NCI-H2196 (cell line): Measurements from ENCODE around the gene ARTN.

Experiments
- DNase-seq: peaks from one replicate; lab custom pipeline; 2025; ENCODE audit not compliant: unreplicated experiment; lab: John Stamatoyannopoulos, UW

Gene ARTN

DNA sequence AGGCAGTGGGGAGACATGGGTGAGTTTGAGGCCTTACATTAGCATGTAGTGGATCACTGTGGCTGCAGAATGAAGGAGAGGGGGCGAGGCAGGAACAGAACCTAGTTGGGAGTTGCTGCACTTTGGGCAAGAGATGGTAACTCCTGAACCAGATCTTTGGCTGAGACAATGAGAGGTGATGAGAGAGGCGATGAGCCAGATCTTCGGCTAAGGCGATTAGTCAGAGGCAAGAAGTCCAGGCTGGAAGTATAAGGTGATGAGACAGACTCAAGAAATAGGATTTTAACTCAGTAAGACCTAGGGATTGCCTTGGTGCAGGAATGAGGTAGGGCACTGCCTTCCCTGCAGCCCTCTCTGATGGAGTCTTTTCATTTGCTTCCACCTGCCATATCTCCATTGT is 9.1 kb upstream of the ARTN start:
- DNase-seq, result no peak

DNA sequence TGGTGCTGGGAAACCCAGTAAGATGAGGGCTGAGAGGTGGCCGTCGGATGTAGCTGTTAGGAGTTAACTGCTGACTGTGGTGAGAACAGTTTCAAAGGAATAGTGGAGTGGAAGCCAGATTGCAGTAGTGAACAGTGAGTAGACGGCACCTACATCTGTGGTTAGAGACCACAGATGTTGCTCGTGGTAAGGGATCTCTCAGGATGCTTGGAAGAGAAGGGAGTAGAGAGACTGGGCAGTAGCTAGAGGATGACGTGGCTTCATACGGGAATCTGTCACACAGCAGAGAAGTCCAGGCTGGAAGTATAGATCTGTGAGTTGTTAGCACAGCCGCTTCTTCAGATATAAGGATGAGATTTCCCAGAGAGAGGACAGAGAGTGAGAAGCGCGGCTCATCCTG is 7.8 kb upstream of the ARTN start:
- DNase-seq, result no peak

DNA sequence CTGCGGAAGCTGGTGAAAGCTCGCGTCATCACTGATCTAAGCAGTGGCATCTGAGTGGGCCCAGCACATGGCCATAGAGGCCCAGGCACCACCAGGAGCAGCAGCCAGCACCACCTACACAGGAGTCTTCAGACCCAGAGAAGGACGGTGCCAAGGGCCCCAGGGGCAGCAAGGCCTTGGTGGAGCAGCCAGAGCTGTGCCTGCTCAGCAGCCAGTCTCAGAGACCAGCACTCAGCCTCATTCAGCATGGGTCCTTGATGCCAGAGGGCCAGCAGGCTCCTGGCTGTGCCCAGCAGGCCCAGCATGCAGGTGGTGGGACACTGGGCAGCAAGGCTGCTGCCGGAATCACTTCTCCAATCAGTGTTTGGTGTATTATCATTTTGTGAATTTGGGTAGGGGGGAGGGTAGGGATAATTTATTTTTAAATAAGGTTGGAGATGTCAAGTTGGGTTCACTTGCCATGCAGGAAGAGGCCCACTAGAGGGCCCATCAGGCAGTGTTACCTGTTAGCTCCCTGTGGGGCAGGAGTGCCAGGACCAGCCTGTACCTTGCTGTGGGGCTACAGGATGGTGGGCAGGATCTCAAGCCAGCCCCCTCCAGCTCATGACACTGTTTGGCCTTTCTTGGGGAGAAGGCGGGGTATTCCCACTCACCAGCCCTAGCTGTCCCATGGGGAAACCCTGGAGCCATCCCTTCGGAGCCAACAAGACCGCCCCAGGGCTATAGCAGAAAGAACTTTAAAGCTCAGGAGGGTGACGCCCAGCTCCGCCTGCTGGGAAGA is 3.2 kb upstream of the ARTN start:
- DNase-seq, result peak; percentile 30

DNA sequence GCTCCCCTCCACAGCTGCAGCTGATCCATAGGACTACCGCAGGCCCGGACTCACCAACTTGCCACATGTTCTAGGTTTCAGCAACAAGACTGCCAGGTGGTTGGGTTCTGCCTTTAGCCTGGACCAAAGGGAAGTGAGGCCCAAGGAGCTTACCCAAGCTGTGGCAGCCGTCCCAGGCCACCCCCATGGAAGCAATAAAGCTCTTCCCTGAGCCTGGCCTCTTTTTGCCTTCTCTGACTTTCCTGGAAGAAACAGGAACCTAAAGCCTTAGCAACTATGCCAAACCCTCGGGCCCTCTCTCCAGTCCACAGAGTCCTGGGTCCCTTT is 2.7 kb upstream of the ARTN start:
- no peak for DNase-seq

DNA sequence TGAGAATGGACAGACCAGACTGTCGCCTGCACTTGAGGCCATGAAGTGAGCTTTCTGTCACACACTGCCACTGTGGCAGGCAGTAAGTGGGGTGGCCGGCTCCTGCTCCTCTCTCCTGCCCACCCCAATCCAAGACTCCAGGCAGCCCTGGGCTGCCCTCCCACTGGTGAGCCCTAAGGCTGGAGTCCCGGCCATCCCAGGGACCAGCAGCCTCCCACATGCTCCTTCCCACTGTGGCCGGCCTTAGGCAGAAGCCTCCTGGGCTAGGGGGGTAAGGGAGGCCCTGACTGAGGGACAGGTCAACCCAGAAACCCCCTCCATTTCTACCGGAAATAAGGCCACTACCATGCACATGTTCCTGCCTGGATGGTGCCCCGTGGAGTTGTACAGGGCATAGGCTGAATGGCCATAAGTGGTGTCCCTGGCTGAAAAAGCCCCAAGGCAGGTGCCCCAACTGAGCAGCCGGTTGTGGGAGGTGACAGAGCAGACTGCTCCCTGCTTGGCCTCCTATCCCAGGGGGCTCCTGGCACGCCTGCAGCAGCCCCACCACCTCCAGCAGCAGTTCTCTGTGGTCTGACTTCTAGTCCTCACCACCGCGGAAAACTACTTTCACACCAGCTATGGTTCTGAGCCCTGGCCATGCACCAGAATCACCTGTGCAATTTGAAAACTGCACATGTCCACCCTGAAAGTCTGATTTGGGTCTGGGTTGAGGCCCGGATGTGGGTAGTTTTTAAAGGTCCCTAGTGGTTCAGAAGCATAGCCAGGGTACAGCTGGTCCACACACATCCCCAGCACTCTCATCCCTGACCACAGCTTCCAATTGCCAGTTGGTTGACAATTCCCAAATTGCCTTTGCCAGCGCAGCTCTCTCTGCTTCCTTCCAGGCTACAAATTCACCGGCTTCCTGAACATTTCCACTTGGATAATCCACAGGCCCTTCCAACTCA is 1.6 kb upstream of the ARTN start:
- no peak for DNase-seq

DNA sequence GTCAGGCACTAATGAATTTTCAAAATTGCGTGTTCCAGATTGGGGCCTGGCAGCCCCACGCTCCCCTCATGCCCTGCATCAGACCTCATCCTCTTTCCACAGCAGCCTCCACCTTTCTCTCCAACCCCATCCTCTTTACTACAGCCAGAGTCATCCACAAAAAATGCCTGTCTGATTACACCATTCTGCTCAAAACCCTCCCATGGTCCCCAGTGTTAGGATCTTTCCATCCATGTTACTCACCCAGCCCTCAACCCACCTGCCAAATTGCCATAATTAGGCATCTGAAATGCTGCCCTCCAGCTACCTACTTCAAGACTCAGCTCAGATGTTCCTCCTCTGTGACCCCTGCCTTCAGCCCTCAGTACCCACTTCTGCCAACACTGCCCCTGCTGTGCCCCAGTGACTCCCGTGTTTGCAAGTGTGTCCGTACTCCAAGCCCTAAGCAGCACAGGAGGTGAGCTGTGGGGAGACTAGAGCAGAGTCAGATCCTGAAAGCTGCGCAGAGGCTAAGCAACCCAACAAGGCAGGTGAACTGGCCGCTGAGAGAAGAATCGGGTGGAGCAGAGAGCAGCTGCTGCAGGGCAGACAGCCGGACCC is 715 bp upstream of the ARTN start:
- DNase-seq, result no peak

DNA sequence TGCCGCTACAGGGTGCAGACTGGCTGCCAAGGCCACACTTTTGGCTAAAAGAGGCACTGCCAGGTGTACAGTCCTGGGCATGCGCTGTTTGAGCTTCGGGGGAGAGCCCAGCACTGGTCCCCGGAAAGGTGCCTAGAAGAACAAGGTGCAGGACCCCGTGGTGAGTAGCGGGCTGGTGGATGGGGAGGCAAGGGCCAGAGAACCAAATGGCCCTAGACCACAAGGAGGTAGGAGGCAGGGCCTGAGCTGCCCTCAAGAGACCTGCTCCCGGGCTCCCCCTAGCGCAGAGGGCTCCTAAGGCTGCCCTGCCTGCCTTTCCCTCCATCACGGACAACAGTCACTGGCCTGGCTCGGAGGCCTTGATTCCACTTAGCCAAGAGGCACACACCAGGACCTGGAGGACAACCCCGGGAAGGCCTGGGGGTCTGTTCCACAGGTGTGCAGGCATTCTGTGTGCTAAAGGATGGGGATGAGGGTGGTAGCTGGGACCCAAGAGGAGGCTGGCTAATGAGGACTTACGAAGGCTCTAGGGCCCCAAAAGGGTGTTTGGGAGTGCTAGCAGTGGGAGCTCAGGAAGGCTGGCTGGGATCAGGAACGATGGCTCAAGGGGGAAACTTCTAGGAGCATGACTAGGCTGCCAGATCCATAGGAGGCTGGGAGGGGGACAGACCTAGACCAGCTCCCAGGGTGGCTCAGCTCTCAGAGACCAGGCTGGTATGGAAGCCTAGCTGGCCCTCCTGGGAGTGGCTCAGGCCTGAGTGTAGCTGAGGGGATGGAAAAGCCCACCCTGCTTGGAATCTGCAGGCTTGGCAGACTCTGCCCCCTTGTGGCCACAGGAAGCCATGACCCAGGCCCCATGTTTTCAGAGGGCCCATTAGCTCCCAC is 742 bp downstream of the ARTN start:
- DNase-seq, result peak; percentile 63

DNA sequence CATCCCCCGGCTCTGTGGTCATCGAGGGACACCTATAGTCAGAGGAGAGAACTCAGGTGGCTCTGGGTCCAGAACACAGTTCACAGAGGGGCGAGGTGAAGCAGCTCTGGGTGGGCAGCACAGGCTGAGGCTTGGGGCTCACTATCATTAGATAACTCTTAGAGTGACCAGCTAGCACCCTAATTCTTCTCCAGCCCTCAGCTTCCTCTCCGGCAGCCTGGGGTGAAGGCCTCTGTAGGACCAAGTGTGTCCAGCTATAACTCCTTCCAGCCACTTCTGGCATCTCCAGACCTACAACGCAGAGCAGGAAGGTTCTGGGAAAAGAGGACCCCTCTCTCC is 1.4 kb downstream of the ARTN start:
- DNase-seq, result no peak

DNA sequence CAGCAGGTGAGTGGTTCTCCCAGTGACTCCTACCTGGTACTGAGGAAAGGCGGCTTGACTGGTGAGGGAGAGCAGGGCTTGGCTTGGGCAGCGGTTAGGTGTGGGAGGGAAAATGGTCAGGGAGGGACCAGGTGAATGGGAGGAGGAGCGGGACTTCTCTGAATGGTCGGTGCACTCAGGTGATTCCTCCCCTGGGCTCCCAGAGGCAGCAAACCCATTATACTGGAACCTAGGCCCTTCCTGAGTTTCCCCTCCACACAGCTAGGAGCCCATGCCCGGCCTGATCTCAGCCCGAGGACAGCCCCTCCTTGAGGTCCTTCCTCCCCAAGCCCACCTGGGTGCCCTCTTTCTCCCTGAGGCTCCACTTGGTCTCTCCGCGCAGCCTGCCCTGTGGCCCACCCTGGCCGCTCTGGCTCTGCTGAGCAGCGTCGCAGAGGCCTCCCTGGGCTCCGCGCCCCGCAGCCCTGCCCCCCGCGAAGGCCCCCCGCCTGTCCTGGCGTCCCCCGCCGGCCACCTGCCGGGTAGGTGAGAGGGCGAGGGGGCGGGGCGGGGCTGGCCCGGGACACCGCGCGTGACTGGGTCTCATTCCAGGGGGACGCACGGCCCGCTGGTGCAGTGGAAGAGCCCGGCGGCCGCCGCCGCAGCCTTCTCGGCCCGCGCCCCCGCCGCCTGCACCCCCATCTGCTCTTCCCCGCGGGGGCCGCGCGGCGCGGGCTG is 2.3 kb downstream of the ARTN start:
- DNase-seq, result peak; percentile 77

DNA sequence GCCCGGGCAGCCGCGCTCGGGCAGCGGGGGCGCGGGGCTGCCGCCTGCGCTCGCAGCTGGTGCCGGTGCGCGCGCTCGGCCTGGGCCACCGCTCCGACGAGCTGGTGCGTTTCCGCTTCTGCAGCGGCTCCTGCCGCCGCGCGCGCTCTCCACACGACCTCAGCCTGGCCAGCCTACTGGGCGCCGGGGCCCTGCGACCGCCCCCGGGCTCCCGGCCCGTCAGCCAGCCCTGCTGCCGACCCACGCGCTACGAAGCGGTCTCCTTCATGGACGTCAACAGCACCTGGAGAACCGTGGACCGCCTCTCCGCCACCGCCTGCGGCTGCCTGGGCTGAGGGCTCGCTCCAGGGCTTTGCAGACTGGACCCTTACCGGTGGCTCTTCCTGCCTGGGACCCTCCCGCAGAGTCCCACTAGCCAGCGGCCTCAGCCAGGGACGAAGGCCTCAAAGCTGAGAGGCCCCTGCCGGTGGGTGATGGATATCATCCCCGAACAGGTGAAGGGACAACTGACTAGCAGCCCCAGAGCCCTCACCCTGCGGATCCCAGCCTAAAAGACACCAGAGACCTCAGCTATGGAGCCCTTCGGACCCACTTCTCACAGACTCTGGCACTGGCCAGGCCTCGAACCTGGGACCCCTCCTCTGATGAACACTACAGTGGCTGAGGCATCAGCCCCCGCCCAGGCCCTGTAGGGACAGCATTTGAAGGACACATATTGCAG is 3.0 kb downstream of the ARTN start:
- DNase-seq, result peak; percentile 44

DNA sequence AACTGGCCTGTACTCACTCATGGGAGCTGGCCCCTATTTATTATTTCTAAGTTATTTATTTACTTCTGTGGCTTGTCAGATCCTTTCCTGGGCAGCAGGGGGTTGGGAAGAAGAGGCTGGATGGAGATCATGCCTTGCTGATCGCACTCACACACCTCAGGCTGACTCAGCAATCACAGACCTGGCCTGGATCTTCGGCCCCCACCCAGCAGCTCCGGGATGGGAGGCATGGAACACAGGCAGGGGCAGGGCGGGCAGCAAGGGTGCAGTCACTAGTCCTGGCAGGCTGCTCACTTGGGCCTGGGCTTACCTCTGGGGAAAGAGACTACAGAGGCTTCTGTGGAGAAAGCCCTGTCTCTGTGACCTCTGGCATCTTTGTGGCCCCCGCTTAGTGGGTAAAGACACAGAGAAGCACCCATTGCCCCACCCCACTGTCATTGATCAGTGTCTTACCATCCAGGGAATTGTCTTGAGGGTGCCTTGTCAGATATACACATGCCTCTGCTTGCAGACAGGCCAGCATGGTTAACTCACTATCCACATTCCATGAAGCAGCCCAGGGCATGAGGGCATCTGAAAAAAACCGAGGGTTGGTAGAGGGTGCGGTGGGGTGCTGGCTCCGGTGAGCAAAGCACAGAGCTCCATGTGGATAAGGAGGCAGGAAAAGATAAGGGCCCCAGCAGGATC is 3.7 kb downstream of the ARTN start:
- no peak for DNase-seq

DNA sequence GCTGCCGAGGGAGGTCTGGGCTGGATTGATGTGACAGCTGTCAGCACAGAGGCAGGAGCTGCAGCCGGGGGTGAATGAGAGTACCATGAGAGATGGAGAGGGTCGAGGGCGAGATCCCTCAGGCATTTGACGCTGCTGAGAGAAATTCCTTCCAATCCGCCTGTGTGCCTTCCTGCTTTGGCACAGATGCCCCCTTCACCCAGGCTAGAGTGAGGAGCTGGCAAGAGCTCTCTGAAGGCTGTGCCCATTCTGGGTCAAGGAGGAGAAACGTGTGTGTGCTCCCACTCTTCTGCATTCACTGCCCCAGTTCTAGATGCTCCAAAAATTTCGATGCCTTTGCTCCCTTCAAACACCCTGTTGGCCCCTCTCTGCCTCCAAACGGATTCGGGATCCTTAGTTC is 4.8 kb downstream of the ARTN start:
- no peak for DNase-seq

DNA sequence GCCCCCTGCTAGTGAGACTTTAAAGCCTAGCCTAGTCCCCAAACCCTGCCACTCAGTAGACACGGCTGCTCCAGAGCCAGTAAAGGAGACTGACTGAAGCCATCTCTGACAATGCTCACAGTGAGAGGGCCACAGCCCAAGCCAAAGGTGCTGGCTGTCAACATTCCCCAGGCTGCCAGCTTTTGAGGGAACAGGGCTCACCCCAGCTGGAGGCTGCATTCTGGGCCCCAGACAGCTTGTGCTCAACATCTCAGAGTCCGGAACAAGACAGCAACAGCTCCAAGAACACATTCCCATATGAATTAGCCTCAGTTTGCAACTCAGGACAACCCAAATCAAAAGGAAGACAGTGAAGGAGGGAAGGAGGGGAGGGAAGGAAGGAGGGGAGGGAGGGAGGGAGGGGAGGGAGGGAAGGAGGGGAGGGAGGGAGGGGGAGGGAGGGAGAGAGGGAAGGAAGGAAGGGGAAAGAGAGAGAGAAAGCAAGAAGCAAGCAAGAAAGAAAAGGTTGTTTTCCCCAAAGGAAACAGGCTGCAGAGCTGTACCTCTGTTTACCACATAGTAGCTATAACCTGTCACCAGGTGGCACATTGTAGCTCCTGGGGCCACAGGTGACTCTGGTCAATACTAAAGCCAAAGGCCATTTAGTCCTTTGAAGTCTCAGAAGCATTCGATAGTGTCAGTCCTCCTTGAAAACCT is 5.4 kb downstream of the ARTN start:
- DNase-seq, result no peak

DNA sequence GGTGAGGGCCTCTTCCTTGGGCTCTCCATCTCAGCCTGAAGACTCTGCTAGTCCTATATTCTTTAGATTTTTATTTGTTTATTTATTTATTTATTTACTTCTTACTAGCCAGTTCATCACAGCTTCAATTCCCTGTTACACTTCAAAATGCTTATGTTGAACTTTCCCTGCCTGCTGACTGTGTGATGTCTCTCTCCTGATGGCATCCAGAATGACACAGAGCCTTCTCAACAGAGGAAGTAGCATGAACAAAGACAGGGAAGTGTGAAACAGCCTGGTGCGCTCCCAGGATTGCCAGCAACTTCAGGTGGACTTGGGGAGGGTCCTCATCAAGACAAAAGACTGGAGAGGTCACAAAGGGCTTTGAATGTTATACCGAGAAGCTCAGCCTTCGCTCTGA is 8.8 kb downstream of the ARTN start:
- no peak for DNase-seq

DNA sequence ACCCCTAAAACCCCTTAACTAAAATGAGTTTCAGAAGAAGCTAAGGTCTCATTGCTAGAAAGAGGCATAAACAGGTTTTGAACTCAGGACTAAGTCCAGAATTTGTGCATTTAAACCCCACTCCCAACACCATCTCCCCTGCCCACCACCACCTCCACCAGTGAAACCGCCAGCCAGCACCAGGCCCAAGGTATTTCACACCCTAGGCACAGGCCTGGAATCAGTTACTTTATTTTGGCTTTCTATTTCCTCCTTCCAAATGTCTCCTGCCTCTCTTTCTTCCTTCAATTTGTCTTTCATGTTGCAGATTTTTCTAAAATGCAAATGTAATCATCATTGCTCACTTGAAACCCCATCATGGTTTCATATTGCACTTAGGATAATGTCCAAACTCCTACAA is 11.3 kb downstream of the ARTN start:
- no peak for DNase-seq

DNA sequence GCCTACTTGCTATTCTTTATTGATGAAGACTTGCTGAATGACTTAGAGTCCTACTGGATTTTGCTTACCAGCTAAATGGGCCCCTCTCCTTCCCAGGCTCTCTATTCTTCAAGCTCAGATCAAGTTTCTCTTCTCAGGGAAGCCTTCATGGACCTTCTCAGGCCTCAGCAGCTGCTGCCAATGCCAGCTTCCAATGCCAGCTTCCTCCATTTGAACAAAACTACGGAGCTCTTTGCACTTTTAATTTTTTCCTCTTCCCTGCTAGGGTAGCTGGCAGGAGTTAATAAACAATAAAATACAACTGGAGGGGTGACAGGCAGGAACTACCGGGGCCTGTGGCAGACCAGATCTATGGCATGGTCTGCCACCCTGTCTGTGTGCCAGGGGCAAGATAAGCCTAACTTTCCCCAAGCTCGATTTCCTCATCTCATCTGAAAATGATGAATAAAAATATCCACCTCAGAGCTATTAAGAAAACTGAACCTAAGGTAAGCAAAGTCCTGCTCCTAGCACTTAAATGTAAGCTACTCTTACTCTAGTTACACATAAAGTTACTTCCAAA is 12.2 kb downstream of the ARTN start:
- no peak for DNase-seq

DNA sequence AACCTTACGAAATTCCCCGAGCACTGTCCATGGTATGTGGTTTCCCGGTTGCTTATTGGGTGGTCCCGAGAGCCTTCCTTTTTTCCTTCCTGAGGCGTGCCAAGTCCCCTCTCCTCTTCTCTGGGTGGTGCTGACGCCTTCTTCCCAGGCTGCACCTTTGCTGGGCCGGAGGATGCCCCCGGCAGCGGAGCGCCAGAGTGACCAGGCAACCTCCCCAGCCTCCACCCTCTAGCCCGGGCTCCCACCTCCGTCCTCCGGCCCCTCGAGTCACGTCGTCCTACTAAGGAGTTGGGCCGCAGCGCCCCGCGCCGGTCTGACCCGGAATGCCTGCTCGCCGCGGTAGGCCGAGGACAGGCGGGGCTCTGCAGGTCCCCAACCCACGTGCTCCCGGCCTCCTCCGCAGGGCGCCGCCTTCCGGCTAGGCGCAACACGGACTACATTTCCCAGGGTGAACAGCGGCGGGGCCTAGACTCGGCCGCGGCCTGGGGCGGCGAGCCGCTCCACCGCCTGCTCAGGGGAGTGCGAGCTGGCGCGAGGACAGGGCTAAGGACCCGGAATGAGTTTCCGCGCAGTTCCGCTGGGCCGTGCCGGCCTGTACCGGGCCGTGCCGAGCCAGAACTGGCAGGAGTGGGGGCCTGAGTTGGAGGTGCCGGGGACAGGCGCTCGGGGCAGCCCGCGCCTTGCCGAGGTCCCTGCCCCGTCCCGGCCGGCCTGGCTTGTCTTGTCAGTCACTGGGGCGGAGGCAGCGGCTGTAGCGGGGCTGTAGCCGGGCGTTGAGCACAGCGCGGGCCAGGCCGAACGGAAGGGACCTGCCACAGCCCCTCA is 12.8 kb downstream of the ARTN start, which contains the start of gene IPO13:
IPO13 (plus strand) TSS at position 715 of the 825 bp plus-strand sequence. CDS start 651 bp downstream, outside the sequence.
- peak; percentile 96 for DNase-seq
